Liver (tissue), 9 donors: Measurements from ENCODE around the gene OLIG1. TPM values are rescaled to one million over a fixed set of nuclear protein-coding genes. Genes with fewer than 3 reads are reported as not detected.

Experiments
- DNase-seq: peaks from one replicate; pipeline ENCODE4 v3.0.0-alpha.2; 2017; ENCODE audit warnings: low spot score
- H3K27ac ChIP-seq, 2 donors: one replicate each; pipeline ENCODE4 v1.7.0; 2013; ENCODE audit warnings: inconsistent platforms in 2 of 2, low read length in 2 of 2, control low read depth in 1 of 2, low read depth in 1 of 2, mild to moderate bottlenecking in 1 of 2
- H3K27me3 ChIP-seq, 4 donors: one replicate each; pipeline versions ENCODE4 v1.6.1 to v1.7.0; 2013; ENCODE audit warnings: low read length in 3 of 4, inconsistent platforms in 1 of 4, mild to moderate bottlenecking in 1 of 4, moderate library complexity in 1 of 4; ENCODE audit not compliant: control insufficient read depth in 4 of 4, insufficient read depth in 4 of 4
- H3K36me3 ChIP-seq, 4 donors: one replicate each; pipeline versions ENCODE4 v1.6.1 to v1.7.0; 2013; ENCODE audit warnings: low read length in 3 of 4, mild to moderate bottlenecking in 3 of 4, low read depth in 1 of 4, moderate library complexity in 1 of 4; ENCODE audit not compliant: control insufficient read depth in 4 of 4, insufficient read depth in 3 of 4
- H3K4me1 ChIP-seq, 4 donors: one replicate each; pipeline versions ENCODE4 v1.6.1 to v1.7.0; 2013; ENCODE audit warnings: low read length in 3 of 4, mild to moderate bottlenecking in 3 of 4, moderate library complexity in 1 of 4; ENCODE audit not compliant: control insufficient read depth in 4 of 4, insufficient read depth in 4 of 4
- H3K4me3 ChIP-seq, 3 donors: one replicate each; pipeline versions ENCODE4 v1.6.1 to v1.7.0; 2013; ENCODE audit warnings: low read length in 3 of 3, control low read depth in 1 of 3, low read depth in 1 of 3, mild to moderate bottlenecking in 1 of 3
- H3K9ac ChIP-seq, 2 donors: one replicate each; pipeline ENCODE4 v1.7.0; 2013; ENCODE audit warnings: low read length in 2 of 2, mild to moderate bottlenecking in 2 of 2, moderate library complexity in 2 of 2, control low read depth in 1 of 2, low read depth in 1 of 2
- H3K9me3 ChIP-seq, 4 donors: one replicate each; pipeline versions ENCODE4 v1.6.1 to v1.7.0; 2013; ENCODE audit warnings: low read length in 3 of 4; ENCODE audit not compliant: control insufficient read depth in 4 of 4
- EGR1 ChIP-seq, 2 donors: IDR thresholded peaks; 2 replicates each; pipeline ENCODE4 v1.6.1; 2016 to 2018; ENCODE audit warnings: antibody characterized with exemption in 2 of 2, low read depth in 2 of 2
- FOXA1 ChIP-seq: IDR thresholded peaks from 2 replicates; pipeline ENCODE4 v1.6.1; 2016; ENCODE audit warnings: antibody characterized with exemption
- FOXA2 ChIP-seq: IDR thresholded peaks from 2 replicates; pipeline ENCODE4 v1.6.1; 2016; ENCODE audit warnings: antibody characterized with exemption
- GABPA ChIP-seq, 2 donors: IDR thresholded peaks in 1 of 2; conservative IDR thresholded peaks in 1 of 2; 2 replicates each; pipeline ENCODE4 v1.6.1; 2016; ENCODE audit warnings: antibody characterized with exemption in 2 of 2, mild to moderate bottlenecking in 1 of 2, moderate library complexity in 1 of 2
- HNF4A ChIP-seq, 2 donors: conservative IDR thresholded peaks; 2 replicates each; pipeline ENCODE4 v1.6.1; 2016; ENCODE audit warnings: antibody characterized with exemption in 2 of 2, mild to moderate bottlenecking in 2 of 2
- HNF4G ChIP-seq: IDR thresholded peaks from 2 replicates; pipeline ENCODE4 v1.6.1; 2016; ENCODE audit warnings: antibody characterized with exemption
- JUND ChIP-seq, 2 donors: IDR thresholded peaks; 2 replicates each; pipeline ENCODE4 v1.6.1; 2016; ENCODE audit warnings: antibody characterized with exemption in 2 of 2
- NR2F2 ChIP-seq: IDR thresholded peaks from 2 replicates; pipeline ENCODE4 v1.6.1; 2016; ENCODE audit warnings: antibody characterized with exemption
- RAD21 ChIP-seq, 2 donors: IDR thresholded peaks; 2 replicates each; pipeline ENCODE4 v1.6.1; 2016; ENCODE audit warnings: antibody characterized with exemption in 2 of 2, mild to moderate bottlenecking in 2 of 2
- RXRA ChIP-seq, 2 donors: IDR thresholded peaks; 2 replicates each; pipeline ENCODE4 v1.6.1; 2017 to 2018; ENCODE audit warnings: antibody characterized with exemption in 2 of 2, mild to moderate bottlenecking in 1 of 2
- SP1 ChIP-seq: IDR thresholded peaks from 2 replicates; pipeline ENCODE4 v1.6.1; 2018; ENCODE audit warnings: antibody characterized with exemption, mild to moderate bottlenecking
- TAF1 ChIP-seq: conservative IDR thresholded peaks from 2 replicates; pipeline ENCODE4 v1.6.1; 2016; ENCODE audit warnings: antibody characterized with exemption, mild to moderate bottlenecking
- YY1 ChIP-seq: IDR thresholded peaks from 2 replicates; pipeline ENCODE4 v1.6.1; 2016; ENCODE audit warnings: antibody characterized with exemption, mild to moderate bottlenecking
- WGBS: extraction: QIAGEN DNeasy Blood & Tissue Kit; methylation state at CpG from one replicate; pipeline ENCODE4 v1.1.7; 2013; 5-methylcytosine and 5-hydroxymethylcytosine counted together
- polyA plus RNA-seq, 2 donors: library from polyadenylated mRNA; stranded (reverse) in 1 of 2; unstranded in 1 of 2; fragments of 200-250 nt in 1 of 2; fragments of >200 nt in 1 of 2; fragmentation: Nextera tagmentation in 1 of 2; extraction: Ambion mirVana in 1 of 2; gene quantifications; one replicate each; pipeline versions ENCODE4 v1.2.1 to v1.2.3, GENCODE V29; 2013 to 2015
- total RNA-seq, 2 donors: library from RNA; depleted of rRNA; stranded (reverse); fragments of >200 nt; gene quantifications; one replicate each; pipeline ENCODE4 v1.2.3, GENCODE V29; 2014
- TF ChIP-seq, protein P1 (sequence below): IDR thresholded peaks from 2 replicates; pipeline ENCODE4 v1.6.1; 2016; ENCODE audit warnings: antibody characterized with exemption
- TF ChIP-seq, protein P2 (sequence below): IDR thresholded peaks from 2 replicates; pipeline ENCODE4 v1.6.1; 2016; ENCODE audit warnings: antibody characterized with exemption
- TF ChIP-seq, protein P3 (sequence below): IDR thresholded peaks from 2 replicates; pipeline ENCODE4 v1.6.1; 2016; ENCODE audit warnings: antibody characterized with exemption
- TF ChIP-seq, protein P4 (sequence below): IDR thresholded peaks from 2 replicates; pipeline ENCODE4 v1.6.1; 2016; ENCODE audit warnings: antibody characterized with exemption, mild to moderate bottlenecking
- TF ChIP-seq, protein P5 (sequence below): fragments of 150-350 bp; IDR thresholded peaks from 2 replicates; pipeline ENCODE4 v1.5.1; 2017; ENCODE audit warnings: improper control_type of control experiment, low read depth, low read length; ENCODE audit not compliant: missing input control
- donor health status: healthy.
- donor health status: healthy.
- donor health status: healthy.
- donor health status: healthy.
- donor health status: healthy.

OLIG1 gene
- total and polyA plus RNA-seq, 4 donors = 0.19 TPM; not detected in 3

DNA sequence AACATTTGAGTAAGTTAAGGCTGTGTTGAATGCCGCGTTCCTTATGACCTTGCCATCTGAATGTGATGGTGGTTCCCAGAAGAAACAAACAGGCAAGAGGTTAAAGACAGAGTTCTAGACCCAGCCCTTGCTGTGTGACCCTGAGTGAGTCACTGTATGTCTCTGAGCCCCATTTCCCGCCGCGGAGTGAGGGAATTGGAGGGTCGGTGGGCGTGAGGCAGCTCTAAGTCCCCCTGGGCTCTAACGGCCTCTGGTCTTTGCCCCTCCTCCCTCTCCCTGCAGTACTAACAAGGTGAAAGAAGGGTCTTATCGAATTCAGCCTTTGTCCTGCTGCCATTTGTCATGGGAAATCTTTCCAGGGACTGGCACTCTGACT is 40.4 kb downstream of the OLIG1 start:
- DNase-seq = no peak
- 61% methylated on average over 9 of the region's 9 CpGs for WGBS
- Histone ChIP-seq H3K27ac (no peak overlapping the region), H3K27me3 (peaks cover 3 to 12% (median 8%) of the 10 kb centered on the region in 4 donors), H3K4me1 (no peaks in the 10 kb centered on the region), H3K4me3 (no peak overlapping the region), H3K9me3 (no peaks in the 10 kb centered on the region), H3K9ac (no peak overlapping the region), H3K36me3 (no peaks in the 10 kb centered on the region)
- TF ChIP-seq HNF4G (no peak), FOXA1 (no peak), YY1 (no peak), SP1 (no peak), RAD21 (IDR thresholded peaks at IDR 0.05) (no peak), RXRA (IDR thresholded peaks at IDR 0.05) (no peak), JUND (IDR thresholded peaks at IDR 0.05) (no peak), FOXA2 (no peak), GABPA (IDR thresholded peaks at IDR 0.05 in 1 of 2, conservative IDR thresholded peaks at IDR 0.05 in 1 of 2) (no peak)
- TF ChIP-seq, protein P1, sequence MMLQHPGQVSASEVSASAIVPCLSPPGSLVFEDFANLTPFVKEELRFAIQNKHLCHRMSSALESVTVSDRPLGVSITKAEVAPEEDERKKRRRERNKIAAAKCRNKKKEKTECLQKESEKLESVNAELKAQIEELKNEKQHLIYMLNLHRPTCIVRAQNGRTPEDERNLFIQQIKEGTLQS = no peak

DNA sequence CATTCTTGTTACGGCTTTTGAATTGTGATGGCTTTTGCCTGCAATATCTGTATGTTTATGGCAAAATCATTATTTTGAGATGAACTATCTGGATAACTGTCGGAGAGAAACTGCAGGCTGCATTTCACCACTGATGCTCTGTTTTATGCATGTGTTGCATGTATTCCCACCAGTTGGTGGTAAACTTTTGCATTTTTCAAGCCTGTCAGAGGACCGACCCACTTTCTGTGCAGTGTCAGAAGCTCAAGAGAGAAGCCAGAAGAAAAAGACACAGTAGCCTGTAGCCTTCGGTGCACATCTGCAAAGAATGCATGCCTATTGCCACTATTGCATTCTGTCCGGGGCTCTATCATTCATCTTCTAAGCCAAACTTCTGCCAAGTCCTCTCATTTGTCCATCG is 41.6 kb downstream of the OLIG1 start:
- Histone ChIP-seq H3K4me3 (no peak overlapping the region), H3K9ac (no peak overlapping the region), H3K27me3 (peaks cover 0 to 11% (median 6%) of the 10 kb centered on the region in 4 donors), H3K27ac (no peak overlapping the region), H3K36me3 (no peaks in the 10 kb centered on the region), H3K4me1 (no peaks in the 10 kb centered on the region), H3K9me3 (no peaks in the 10 kb centered on the region)
- WGBS = 63% methylated on average over 6 of the region's 6 CpGs
- TF ChIP-seq, protein P2, sequence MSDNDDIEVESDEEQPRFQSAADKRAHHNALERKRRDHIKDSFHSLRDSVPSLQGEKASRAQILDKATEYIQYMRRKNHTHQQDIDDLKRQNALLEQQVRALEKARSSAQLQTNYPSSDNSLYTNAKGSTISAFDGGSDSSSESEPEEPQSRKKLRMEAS = no peak
- TF ChIP-seq JUND (IDR thresholded peaks at IDR 0.05) = no peak
- no peak for TF ChIP-seq NR2F2
- TF ChIP-seq, protein P1 = no peak
- no peak for TF ChIP-seq FOXA1
- no peak for TF ChIP-seq YY1
- TF ChIP-seq, protein P3, sequence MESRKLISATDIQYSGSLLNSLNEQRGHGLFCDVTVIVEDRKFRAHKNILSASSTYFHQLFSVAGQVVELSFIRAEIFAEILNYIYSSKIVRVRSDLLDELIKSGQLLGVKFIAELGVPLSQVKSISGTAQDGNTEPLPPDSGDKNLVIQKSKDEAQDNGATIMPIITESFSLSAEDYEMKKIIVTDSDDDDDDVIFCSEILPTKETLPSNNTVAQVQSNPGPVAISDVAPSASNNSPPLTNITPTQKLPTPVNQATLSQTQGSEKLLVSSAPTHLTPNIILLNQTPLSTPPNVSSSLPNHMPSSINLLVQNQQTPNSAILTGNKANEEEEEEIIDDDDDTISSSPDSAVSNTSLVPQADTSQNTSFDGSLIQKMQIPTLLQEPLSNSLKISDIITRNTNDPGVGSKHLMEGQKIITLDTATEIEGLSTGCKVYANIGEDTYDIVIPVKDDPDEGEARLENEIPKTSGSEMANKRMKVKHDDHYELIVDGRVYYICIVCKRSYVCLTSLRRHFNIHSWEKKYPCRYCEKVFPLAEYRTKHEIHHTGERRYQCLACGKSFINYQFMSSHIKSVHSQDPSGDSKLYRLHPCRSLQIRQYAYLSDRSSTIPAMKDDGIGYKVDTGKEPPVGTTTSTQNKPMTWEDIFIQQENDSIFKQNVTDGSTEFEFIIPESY = no peak
- no peak for TF ChIP-seq HNF4A (conservative IDR thresholded peaks at IDR 0.05)
- no peak for TF ChIP-seq GABPA (IDR thresholded peaks at IDR 0.05 in 1 of 2, conservative IDR thresholded peaks at IDR 0.05 in 1 of 2)
- TF ChIP-seq SP1 = no peak
- no peak for TF ChIP-seq EGR1 (IDR thresholded peaks at IDR 0.05; ENCODE audit: low read depth in 2 of 2)
- no peak for TF ChIP-seq TAF1
- TF ChIP-seq, protein P4, sequence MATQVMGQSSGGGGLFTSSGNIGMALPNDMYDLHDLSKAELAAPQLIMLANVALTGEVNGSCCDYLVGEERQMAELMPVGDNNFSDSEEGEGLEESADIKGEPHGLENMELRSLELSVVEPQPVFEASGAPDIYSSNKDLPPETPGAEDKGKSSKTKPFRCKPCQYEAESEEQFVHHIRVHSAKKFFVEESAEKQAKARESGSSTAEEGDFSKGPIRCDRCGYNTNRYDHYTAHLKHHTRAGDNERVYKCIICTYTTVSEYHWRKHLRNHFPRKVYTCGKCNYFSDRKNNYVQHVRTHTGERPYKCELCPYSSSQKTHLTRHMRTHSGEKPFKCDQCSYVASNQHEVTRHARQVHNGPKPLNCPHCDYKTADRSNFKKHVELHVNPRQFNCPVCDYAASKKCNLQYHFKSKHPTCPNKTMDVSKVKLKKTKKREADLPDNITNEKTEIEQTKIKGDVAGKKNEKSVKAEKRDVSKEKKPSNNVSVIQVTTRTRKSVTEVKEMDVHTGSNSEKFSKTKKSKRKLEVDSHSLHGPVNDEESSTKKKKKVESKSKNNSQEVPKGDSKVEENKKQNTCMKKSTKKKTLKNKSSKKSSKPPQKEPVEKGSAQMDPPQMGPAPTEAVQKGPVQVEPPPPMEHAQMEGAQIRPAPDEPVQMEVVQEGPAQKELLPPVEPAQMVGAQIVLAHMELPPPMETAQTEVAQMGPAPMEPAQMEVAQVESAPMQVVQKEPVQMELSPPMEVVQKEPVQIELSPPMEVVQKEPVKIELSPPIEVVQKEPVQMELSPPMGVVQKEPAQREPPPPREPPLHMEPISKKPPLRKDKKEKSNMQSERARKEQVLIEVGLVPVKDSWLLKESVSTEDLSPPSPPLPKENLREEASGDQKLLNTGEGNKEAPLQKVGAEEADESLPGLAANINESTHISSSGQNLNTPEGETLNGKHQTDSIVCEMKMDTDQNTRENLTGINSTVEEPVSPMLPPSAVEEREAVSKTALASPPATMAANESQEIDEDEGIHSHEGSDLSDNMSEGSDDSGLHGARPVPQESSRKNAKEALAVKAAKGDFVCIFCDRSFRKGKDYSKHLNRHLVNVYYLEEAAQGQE = no peak
- no peak for TF ChIP-seq RXRA (IDR thresholded peaks at IDR 0.05)
- TF ChIP-seq HNF4G = no peak
- no peak for TF ChIP-seq FOXA2
- TF ChIP-seq, protein P5, sequence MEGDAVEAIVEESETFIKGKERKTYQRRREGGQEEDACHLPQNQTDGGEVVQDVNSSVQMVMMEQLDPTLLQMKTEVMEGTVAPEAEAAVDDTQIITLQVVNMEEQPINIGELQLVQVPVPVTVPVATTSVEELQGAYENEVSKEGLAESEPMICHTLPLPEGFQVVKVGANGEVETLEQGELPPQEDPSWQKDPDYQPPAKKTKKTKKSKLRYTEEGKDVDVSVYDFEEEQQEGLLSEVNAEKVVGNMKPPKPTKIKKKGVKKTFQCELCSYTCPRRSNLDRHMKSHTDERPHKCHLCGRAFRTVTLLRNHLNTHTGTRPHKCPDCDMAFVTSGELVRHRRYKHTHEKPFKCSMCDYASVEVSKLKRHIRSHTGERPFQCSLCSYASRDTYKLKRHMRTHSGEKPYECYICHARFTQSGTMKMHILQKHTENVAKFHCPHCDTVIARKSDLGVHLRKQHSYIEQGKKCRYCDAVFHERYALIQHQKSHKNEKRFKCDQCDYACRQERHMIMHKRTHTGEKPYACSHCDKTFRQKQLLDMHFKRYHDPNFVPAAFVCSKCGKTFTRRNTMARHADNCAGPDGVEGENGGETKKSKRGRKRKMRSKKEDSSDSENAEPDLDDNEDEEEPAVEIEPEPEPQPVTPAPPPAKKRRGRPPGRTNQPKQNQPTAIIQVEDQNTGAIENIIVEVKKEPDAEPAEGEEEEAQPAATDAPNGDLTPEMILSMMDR = no peak
- no peak for TF ChIP-seq RAD21 (IDR thresholded peaks at IDR 0.05)
- DNase-seq = no peak
